IMR-90 (cell line): ENCODE measurements around the gene ASB9. TPM values are rescaled to one million over a fixed set of nuclear protein-coding genes. Genes with fewer than 3 reads are reported as not detected.

Source experiments
- ATAC-seq: fragments of 200-7000 bp; cut with Tn5 transposase; 2 replicates; pipeline ENCODE4 v1.9.1; 2020; ENCODE audit warnings: low read depth, mild to moderate bottlenecking, moderate library complexity
- BruUV-seq: library from RNA; stranded (reverse); fragments of 400-500 nt; replicated peaks from 2 replicates; lab custom pipeline; 2021; lab: Mats Ljungman, UMichigan
- CTCF ChIA-PET: fragments of 300-600 bp; formaldehyde crosslinking; extraction: SDS; loops from one replicate; lab custom pipeline; 2021; ENCODE audit warnings: antibody characterized with exemption; lab: Yijun Ruan, JAX
- POLR2A ChIA-PET: fragments of 300-600 bp; sonication (Branson Sonifier 250); formaldehyde crosslinking; loops from one replicate; lab custom pipeline; 2022; ENCODE audit warnings: antibody characterized with exemption; ENCODE audit not compliant: unreplicated experiment; lab: Charles Lee
- DNase-seq: peaks from one replicate; pipeline ENCODE4 v3.0.0; 2013
- H2AFZ ChIP-seq: replicated peaks from 2 replicates; pipeline ENCODE3; 2013; ENCODE audit warnings: low read length, mild to moderate bottlenecking; ENCODE audit not compliant: poor library complexity
- H2AK5ac ChIP-seq: 2 replicates; pipeline ENCODE4 v1.6.1; 2013; ENCODE audit warnings: low read depth, low read length, inconsistent platforms
- H2AK9ac ChIP-seq: replicated peaks from 2 replicates; pipeline ENCODE3; 2013; ENCODE audit warnings: mild to moderate bottlenecking, low read depth, low read length, moderate library complexity; ENCODE audit not compliant: poor library complexity
- H2BK120ac ChIP-seq: 2 replicates; pipeline ENCODE4 v1.6.1; 2013; ENCODE audit warnings: low read depth, low read length, inconsistent platforms
- H2BK15ac ChIP-seq: 3 replicates; pipeline ENCODE4 v1.6.1; 2013; ENCODE audit warnings: low read depth, low read length, inconsistent platforms
- H2BK20ac ChIP-seq: 2 replicates; pipeline ENCODE4 v1.6.1; 2013; ENCODE audit warnings: low read depth, mild to moderate bottlenecking, inconsistent platforms, low read length, moderate library complexity
- H2BK5ac ChIP-seq: 2 replicates; pipeline ENCODE4 v1.6.1; 2013; ENCODE audit warnings: mild to moderate bottlenecking, low read depth, low read length, inconsistent platforms; ENCODE audit not compliant: poor library complexity, severe bottlenecking
- H3K14ac ChIP-seq: replicated peaks from 2 replicates; pipeline ENCODE4 v1.6.1; 2013; ENCODE audit warnings: low read depth, low read length, inconsistent platforms
- H3K18ac ChIP-seq: 2 replicates; pipeline ENCODE4 v1.6.1; 2013; ENCODE audit warnings: low read depth, low read length, control low read depth
- H3K23ac ChIP-seq: 2 replicates; pipeline ENCODE4 v1.6.1; 2013; ENCODE audit warnings: low read depth, low read length, inconsistent platforms
- H3K27ac ChIP-seq: 2 replicates; pipeline ENCODE4 v1.5.1; 2013; ENCODE audit warnings: mild to moderate bottlenecking, control low read depth, low read length; ENCODE audit not compliant: insufficient read depth
- H3K27me3 ChIP-seq: 2 replicates; pipeline ENCODE4 v1.6.1; 2013; ENCODE audit warnings: low read length; ENCODE audit not compliant: control insufficient read depth, insufficient read depth
- H3K36me3 ChIP-seq: 2 replicates; pipeline ENCODE4 v1.6.1; 2013; ENCODE audit warnings: low read length, mixed read lengths; ENCODE audit not compliant: control insufficient read depth, insufficient read depth
- H3K4ac ChIP-seq: 2 replicates; pipeline ENCODE4 v1.6.1; 2013; ENCODE audit warnings: low read depth, low read length, inconsistent platforms
- H3K4me1 ChIP-seq: 2 replicates; pipeline ENCODE4 v1.6.1; 2013; ENCODE audit warnings: low read length, mixed read lengths; ENCODE audit not compliant: control insufficient read depth, insufficient read depth
- H3K4me2 ChIP-seq: 2 replicates; pipeline ENCODE4 v1.6.1; 2013; ENCODE audit warnings: low read depth, mild to moderate bottlenecking, control low read depth, low read length, moderate library complexity
- H3K4me3 ChIP-seq: 2 replicates; pipeline ENCODE4 v1.5.1; 2013; ENCODE audit warnings: low read depth, mild to moderate bottlenecking, control low read depth, low read length, moderate library complexity; ENCODE audit not compliant: insufficient read depth
- H3K56ac ChIP-seq: 2 replicates; pipeline ENCODE4 v1.6.1; 2013; ENCODE audit warnings: low read length, inconsistent platforms; ENCODE audit not compliant: insufficient read depth; ENCODE audit errors: extremely low read depth
- H3K79me1 ChIP-seq, 2 experiments: 2 replicates each; pipeline ENCODE4 v1.6.1; 2013; ENCODE audit warnings: low read length in 2 of 2, inconsistent platforms in 1 of 2, low read depth in 1 of 2
- H3K9ac ChIP-seq: 2 replicates; pipeline ENCODE4 v1.6.1; 2013; ENCODE audit warnings: low read depth, low read length, control low read depth
- H3K9me1 ChIP-seq: 2 replicates; pipeline ENCODE4 v1.6.1; 2013; ENCODE audit warnings: low read length, inconsistent platforms; ENCODE audit not compliant: insufficient read depth
- H3K9me3 ChIP-seq: 2 replicates; pipeline ENCODE4 v1.6.1; 2013; ENCODE audit warnings: low read length; ENCODE audit not compliant: control insufficient read depth, insufficient read depth
- H4K20me1 ChIP-seq: 2 replicates; pipeline ENCODE4 v1.6.1; 2013; ENCODE audit warnings: low read length, inconsistent platforms; ENCODE audit not compliant: insufficient read depth
- H4K5ac ChIP-seq: 2 replicates; pipeline ENCODE4 v1.6.1; 2013; ENCODE audit warnings: mild to moderate bottlenecking, low read depth, low read length, control low read depth
- H4K8ac ChIP-seq, 2 experiments: 2 replicates each; pipeline ENCODE4 v1.6.1; 2013; ENCODE audit warnings: low read depth in 2 of 2, low read length in 2 of 2, control low read depth in 1 of 2, inconsistent platforms in 1 of 2
- H4K91ac ChIP-seq: 2 replicates; pipeline ENCODE4 v1.6.1; 2013; ENCODE audit warnings: low read depth, low read length, inconsistent platforms; ENCODE audit not compliant: insufficient read depth
- BHLHE40 ChIP-seq: fragments of 150-350 bp; IDR thresholded peaks from 2 replicates; pipeline ENCODE4 v1.6.1; 2016; ENCODE audit warnings: mild to moderate bottlenecking, low read depth, low read length
- CEBPB ChIP-seq: IDR thresholded peaks from 2 replicates; pipeline ENCODE4 v1.6.1; 2012; ENCODE audit warnings: low read depth, low read length, improper control_type of control experiment
- CHD1 ChIP-seq: IDR thresholded peaks from 2 replicates; pipeline ENCODE4 v1.6.1; 2012; ENCODE audit warnings: low read depth, low read length, improper control_type of control experiment
- FOS ChIP-seq: fragments of 150-350 bp; IDR thresholded peaks from 2 replicates; pipeline ENCODE4 v1.6.1; 2016; ENCODE audit warnings: low read depth, low read length
- MAFK ChIP-seq: IDR thresholded peaks from 2 replicates; pipeline ENCODE4 v1.6.1; 2012; ENCODE audit warnings: low read depth, low read length, improper control_type of control experiment
- MAZ ChIP-seq: IDR thresholded peaks from 2 replicates; pipeline ENCODE4 v1.6.1; 2012; ENCODE audit warnings: low read depth, mild to moderate bottlenecking, low read length, improper control_type of control experiment, moderate library complexity, borderline replicate concordance
- MXI1 ChIP-seq: IDR thresholded peaks from 2 replicates; pipeline ENCODE4 v1.6.1; 2012; ENCODE audit warnings: low read depth, mild to moderate bottlenecking, low read length, moderate library complexity, borderline replicate concordance
- NFE2L2 ChIP-seq: fragments of 150-350 bp; IDR thresholded peaks from 2 replicates; pipeline ENCODE4 v1.6.1; 2016; ENCODE audit warnings: low read depth, mild to moderate bottlenecking, low read length
- POLR2A ChIP-seq: IDR thresholded peaks from 2 replicates; pipeline ENCODE4 v1.6.1; 2012; ENCODE audit warnings: mild to moderate bottlenecking, low read depth, low read length
- RAD21 ChIP-seq: IDR thresholded peaks from 2 replicates; pipeline ENCODE4 v1.6.1; 2012; ENCODE audit warnings: low read length, improper control_type of control experiment
- RCOR1 ChIP-seq: IDR thresholded peaks from 2 replicates; pipeline ENCODE4 v1.6.1; 2012; ENCODE audit warnings: mild to moderate bottlenecking, low read length, improper control_type of control experiment; ENCODE audit not compliant: insufficient replicate concordance
- RFX5 ChIP-seq: IDR thresholded peaks from 2 replicates; pipeline ENCODE4 v1.8.0; 2012; ENCODE audit warnings: low read depth, mild to moderate bottlenecking, low read length, moderate library complexity
- SMC3 ChIP-seq: fragments of 150-350 bp; IDR thresholded peaks from 2 replicates; pipeline ENCODE4 v1.6.1; 2016; ENCODE audit warnings: low read depth, mild to moderate bottlenecking, antibody characterized with exemption, low read length, moderate library complexity
- WGBS, 2 experiments: methylation state at CpG; one replicate each; pipeline versions ENCODE4 v1.1.5 to v1.1.7; 2013; ENCODE audit warnings: missing lambda C conversion rate in 2 of 2; ENCODE audit not compliant: insufficient read length in 1 of 2; ENCODE audit errors: extremely low coverage in 2 of 2; 5-methylcytosine and 5-hydroxymethylcytosine counted together
- dilution Hi-C: fragments of 300-500 bp; cut with HindIII; formaldehyde crosslinking; loops from one replicate; pipeline ENCODE4 v1.14.3; 2018; ENCODE audit warnings: low sequenced_read_pairs; ENCODE audit not compliant: unreplicated experiment
- in situ Hi-C: fragments of 300-500 bp; cut with MboI; formaldehyde crosslinking; loops from 3 replicates; pipeline ENCODE4 v1.14.3; 2019; ENCODE audit warnings: low sequenced_read_pairs, inconsistent platforms, mixed read lengths
- intact Hi-C: fragments of 100-400 bp; cut with micrococcal nuclease; formaldehyde crosslinking; loops from 2 replicates; pipeline ENCODE4 v1.10.0; 2022
- polyA plus RNA-seq, 3 experiments: library from polyadenylated mRNA; depleted of rRNA; stranded (reverse); fragments of >200 nt; gene quantifications; 2 replicates each; pipeline ENCODE4 v1.2.3, GENCODE V29; 2012; ENCODE audit warnings: low replicate concordance in 1 of 3
- total RNA-seq: library from RNA; depleted of rRNA; stranded (reverse); fragments of >200 nt; gene quantifications from 2 replicates; pipeline ENCODE4 v1.2.3, GENCODE V29; 2012
- TF ChIP-seq, protein P1 (sequence below): fragments of 150-350 bp; IDR thresholded peaks from 2 replicates; pipeline ENCODE4 v1.6.1; 2016; ENCODE audit warnings: low read depth, mild to moderate bottlenecking, low read length, moderate library complexity, borderline replicate concordance
- TF ChIP-seq, protein P2 (sequence below): fragments of 150-350 bp; IDR thresholded peaks from 2 replicates; pipeline ENCODE4 v1.6.1; 2017; ENCODE audit warnings: mild to moderate bottlenecking, antibody characterized with exemption, low read length, low read depth
- TF ChIP-seq, protein P3 (sequence below): conservative IDR thresholded peaks from 2 replicates; pipeline ENCODE4 v1.5.1; 2012; ENCODE audit warnings: mild to moderate bottlenecking, low read depth, low read length, improper control_type of control experiment

Gene ASB9
- total and polyA plus RNA-seq, 2 of the 4 experiments (the other 2 are of a cell fraction) = 0.15 to 0.36 TPM

DNA sequence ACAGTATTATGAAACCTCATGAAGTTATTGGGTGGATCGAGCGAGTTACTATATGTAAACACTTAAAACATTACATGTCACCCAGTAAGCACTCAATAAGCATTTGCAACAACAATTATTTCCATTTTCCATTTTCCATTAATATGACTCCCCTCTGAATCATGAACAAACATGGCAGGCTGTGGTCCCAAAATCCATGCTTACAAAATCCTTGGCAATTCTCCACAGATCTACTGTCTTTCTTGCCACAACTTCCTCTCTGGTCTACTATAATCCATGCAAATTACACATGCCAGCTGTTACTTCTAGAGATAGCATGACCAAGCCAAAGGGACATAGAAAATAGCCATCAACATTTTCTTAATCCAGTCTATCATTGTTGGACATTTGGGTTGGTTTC is 23.6 kb upstream of the ASB9 start:
- no peak overlapping the region for H2AFZ ChIP-seq
- H3K18ac ChIP-seq = no peak overlapping the region
- no TSS peak for BruUV-seq
- WGBS, 2 experiments = no CpG with 5 or more reads among the region's 2 CpGs
- CTCF ChIA-PET = no interaction called here
- no peak overlapping the region for H2BK15ac ChIP-seq
- no peaks in the 10 kb centered on the region for H4K20me1 ChIP-seq
- no peak overlapping the region for H2BK120ac ChIP-seq
- dilution Hi-C loops (no loop called here), in situ Hi-C loops (no loop called here), intact Hi-C loops (no loop called here)
- H3K9me3 ChIP-seq = no peaks in the 10 kb centered on the region
- H4K8ac ChIP-seq = no peak overlapping the region
- no peak overlapping the region for H3K14ac ChIP-seq
- DNase-seq (no peak), ATAC-seq (no peak)
- H3K4me3 ChIP-seq = no peak overlapping the region
- H3K27me3 ChIP-seq = peaks cover 1% of the 10 kb centered on the region; the same call in 1 of the 2 replicates
- H3K9ac ChIP-seq = no peak overlapping the region
- H3K4ac ChIP-seq = no peak overlapping the region
- H3K4me2 ChIP-seq = no peak overlapping the region
- H2BK20ac ChIP-seq = no peak overlapping the region
- no peak for TF ChIP-seq FOS
- no peak for TF ChIP-seq RAD21
- TF ChIP-seq MAFK = no peak
- no peak for TF ChIP-seq CHD1
- TF ChIP-seq RFX5 = no peak
- TF ChIP-seq SMC3 = no peak
- no peak for TF ChIP-seq RCOR1
- TF ChIP-seq MXI1 = no peak
- TF ChIP-seq, protein P1, sequence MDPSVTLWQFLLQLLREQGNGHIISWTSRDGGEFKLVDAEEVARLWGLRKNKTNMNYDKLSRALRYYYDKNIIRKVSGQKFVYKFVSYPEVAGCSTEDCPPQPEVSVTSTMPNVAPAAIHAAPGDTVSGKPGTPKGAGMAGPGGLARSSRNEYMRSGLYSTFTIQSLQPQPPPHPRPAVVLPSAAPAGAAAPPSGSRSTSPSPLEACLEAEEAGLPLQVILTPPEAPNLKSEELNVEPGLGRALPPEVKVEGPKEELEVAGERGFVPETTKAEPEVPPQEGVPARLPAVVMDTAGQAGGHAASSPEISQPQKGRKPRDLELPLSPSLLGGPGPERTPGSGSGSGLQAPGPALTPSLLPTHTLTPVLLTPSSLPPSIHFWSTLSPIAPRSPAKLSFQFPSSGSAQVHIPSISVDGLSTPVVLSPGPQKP = no peak
- TF ChIP-seq, protein P2, sequence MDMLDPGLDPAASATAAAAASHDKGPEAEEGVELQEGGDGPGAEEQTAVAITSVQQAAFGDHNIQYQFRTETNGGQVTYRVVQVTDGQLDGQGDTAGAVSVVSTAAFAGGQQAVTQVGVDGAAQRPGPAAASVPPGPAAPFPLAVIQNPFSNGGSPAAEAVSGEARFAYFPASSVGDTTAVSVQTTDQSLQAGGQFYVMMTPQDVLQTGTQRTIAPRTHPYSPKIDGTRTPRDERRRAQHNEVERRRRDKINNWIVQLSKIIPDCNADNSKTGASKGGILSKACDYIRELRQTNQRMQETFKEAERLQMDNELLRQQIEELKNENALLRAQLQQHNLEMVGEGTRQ = no peak
- no peak for TF ChIP-seq POLR2A
- no peak for TF ChIP-seq BHLHE40
- no peak for TF ChIP-seq CEBPB
- TF ChIP-seq, protein P3, sequence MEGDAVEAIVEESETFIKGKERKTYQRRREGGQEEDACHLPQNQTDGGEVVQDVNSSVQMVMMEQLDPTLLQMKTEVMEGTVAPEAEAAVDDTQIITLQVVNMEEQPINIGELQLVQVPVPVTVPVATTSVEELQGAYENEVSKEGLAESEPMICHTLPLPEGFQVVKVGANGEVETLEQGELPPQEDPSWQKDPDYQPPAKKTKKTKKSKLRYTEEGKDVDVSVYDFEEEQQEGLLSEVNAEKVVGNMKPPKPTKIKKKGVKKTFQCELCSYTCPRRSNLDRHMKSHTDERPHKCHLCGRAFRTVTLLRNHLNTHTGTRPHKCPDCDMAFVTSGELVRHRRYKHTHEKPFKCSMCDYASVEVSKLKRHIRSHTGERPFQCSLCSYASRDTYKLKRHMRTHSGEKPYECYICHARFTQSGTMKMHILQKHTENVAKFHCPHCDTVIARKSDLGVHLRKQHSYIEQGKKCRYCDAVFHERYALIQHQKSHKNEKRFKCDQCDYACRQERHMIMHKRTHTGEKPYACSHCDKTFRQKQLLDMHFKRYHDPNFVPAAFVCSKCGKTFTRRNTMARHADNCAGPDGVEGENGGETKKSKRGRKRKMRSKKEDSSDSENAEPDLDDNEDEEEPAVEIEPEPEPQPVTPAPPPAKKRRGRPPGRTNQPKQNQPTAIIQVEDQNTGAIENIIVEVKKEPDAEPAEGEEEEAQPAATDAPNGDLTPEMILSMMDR = no peak
- TF ChIP-seq NFE2L2 = no peak
- TF ChIP-seq MAZ = no peak
- no peak overlapping the region for H4K5ac ChIP-seq
- H3K56ac ChIP-seq = no peak overlapping the region
- no peaks in the 10 kb centered on the region for H3K36me3 ChIP-seq
- H2AK5ac ChIP-seq = no peak overlapping the region
- H3K9me1 ChIP-seq = no peaks in the 10 kb centered on the region
- no peaks in the 10 kb centered on the region for H3K79me1 ChIP-seq
- no peak overlapping the region for H2BK5ac ChIP-seq
- H4K91ac ChIP-seq = no peak overlapping the region
- H3K23ac ChIP-seq = no peak overlapping the region
- no peak overlapping the region for H2AK9ac ChIP-seq
- no peaks in the 10 kb centered on the region for H3K4me1 ChIP-seq
- POLR2A ChIA-PET = no interaction called here
- H3K27ac ChIP-seq = no peak overlapping the region
